HL-60 (cell line): ENCODE measurements around the gene RIMS3.
A peak's percentile ranks its signal among the peaks of the same experiment; 100 is the strongest.

Experiments used
- DNase-seq, 2 experiments: peaks; one replicate each; pipeline ENCODE4 v3.0.0-alpha.2; 2010 to 2020; ENCODE audit warnings: low read depth in 1 of 2, low spot score in 1 of 2
- H3K27ac ChIP-seq: fragments of 250-450 bp; sonication (Bioruptor Pico); replicated peaks from 2 replicates; pipeline ENCODE4 v1.5.1; 2020; ENCODE audit warnings: mild to moderate bottlenecking, moderate library complexity
- H3K27me3 ChIP-seq: fragments of 250-450 bp; sonication (Bioruptor Pico); 2 replicates; pipeline ENCODE4 v1.5.1; 2021; ENCODE audit warnings: mild to moderate bottlenecking, moderate library complexity; ENCODE audit not compliant: insufficient read depth, poor library complexity, severe bottlenecking
- H3K4me3 ChIP-seq: replicated peaks from 2 replicates; pipeline ENCODE4 v1.5.1; 2011; ENCODE audit warnings: mild to moderate bottlenecking, control low read depth, low read length; ENCODE audit not compliant: insufficient read depth
- CTCF ChIP-seq: IDR thresholded peaks from one replicate; pipeline ENCODE4 v1.5.1; 2011; ENCODE audit warnings: low read length, control low read depth, inconsistent platforms; ENCODE audit not compliant: insufficient read depth
- GABPA ChIP-seq: IDR thresholded peaks from 2 replicates; pipeline ENCODE4 v1.6.1; 2012; ENCODE audit warnings: low read depth
- POLR2AphosphoS5 ChIP-seq: IDR thresholded peaks from 2 replicates; pipeline ENCODE4 v1.6.1; 2012; ENCODE audit warnings: low read depth
- REST ChIP-seq: IDR thresholded peaks from 2 replicates; pipeline ENCODE4 v1.6.1; 2012; ENCODE audit warnings: low read depth; ENCODE audit not compliant: insufficient replicate concordance
- SPI1 ChIP-seq: IDR thresholded peaks from 2 replicates; pipeline ENCODE4 v1.6.1; 2012; ENCODE audit warnings: low read depth, mild to moderate bottlenecking, borderline replicate concordance

RIMS3 gene

GRCh38 chr1:40694353-40694874, 28.9 kb upstream of the RIMS3 start:
- Histone ChIP-seq H3K27ac (no peak overlapping the region), H3K4me3 (no peak overlapping the region), H3K27me3 (no peaks in the 10 kb centered on the region)
- no peak for DNase-seq
- TF ChIP-seq GABPA, result no peak
- no peak for TF ChIP-seq CTCF
- TF ChIP-seq SPI1, result no peak
- TF ChIP-seq REST, result no peak
- TF ChIP-seq POLR2AphosphoS5, result no peak

- TF ChIP-seq CTCF (no peak), REST (no peak), POLR2AphosphoS5 (no peak), SPI1 (no peak), GABPA (no peak)
- H3K4me3 ChIP-seq, result peak overlapping the region; percentile 85
- no peak for DNase-seq
- no peaks in the 10 kb centered on the region for H3K27me3 ChIP-seq
- H3K27ac ChIP-seq, result peak overlapping the region; percentile 99
Measured at GRCh38 chr1:40693425-40693824, 27.9 kb upstream of the RIMS3 start.

GRCh38 chr1:40692429-40692895, 27.0 kb upstream of the RIMS3 start:
- DNase-seq, result no peak
- TF ChIP-seq POLR2AphosphoS5, result no peak
- no peak for TF ChIP-seq REST
- no peak for TF ChIP-seq GABPA
- no peak for TF ChIP-seq CTCF
- H3K27me3 ChIP-seq, result no peaks in the 10 kb centered on the region
- peak overlapping the region; percentile 85 for H3K4me3 ChIP-seq
- H3K27ac ChIP-seq, result peak overlapping the region; percentile 99
